ENCODE results near the gene APH1B. TPM values are rescaled to one million over a fixed set of nuclear protein-coding genes. Genes with fewer than 3 reads are reported as not detected.
"Not testable (repeated sequence)": the region's sequence is repeated elsewhere in the genome, so short reads cannot be mapped to it uniquely, and the experiment has no call there.

The APH1B gene
- total RNA-seq, 1 donor, result 22.3 TPM

DNA sequence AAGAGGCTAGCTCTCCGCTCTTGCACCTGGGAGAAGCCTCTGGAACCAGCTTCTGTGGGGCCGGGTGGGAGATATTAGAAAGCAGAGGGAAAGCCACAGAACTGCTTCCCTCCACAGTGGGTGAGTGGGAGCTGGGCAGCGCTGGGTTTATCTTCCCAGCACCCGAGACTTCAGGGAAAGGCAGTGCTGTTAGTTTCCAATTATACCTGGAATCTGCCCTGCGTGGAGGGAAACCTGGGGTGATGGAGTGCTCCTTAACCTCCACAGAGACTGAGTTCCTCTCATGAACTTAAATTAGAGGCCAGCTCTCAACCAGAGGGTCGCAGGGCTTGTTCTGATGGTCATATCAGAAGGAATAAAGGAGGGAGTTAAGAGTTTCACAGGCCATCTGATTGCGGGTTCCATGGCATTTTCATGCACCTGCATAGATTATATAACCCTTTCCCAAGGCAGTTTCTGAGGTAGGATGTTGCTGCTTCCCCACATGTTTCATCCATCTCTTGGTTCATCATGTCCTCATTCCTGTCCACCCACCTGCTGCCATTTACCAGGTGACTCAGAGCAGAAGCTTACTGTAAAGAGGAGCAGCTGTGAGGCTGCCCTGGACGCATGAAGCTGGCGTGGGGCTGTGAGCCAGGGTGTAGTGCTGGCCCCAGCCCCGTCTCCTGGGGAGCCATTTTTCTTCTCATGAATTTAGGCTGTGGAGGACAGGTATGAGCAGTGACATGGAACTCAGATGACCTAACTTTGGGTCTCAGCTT, 61.8 kb downstream of the APH1B start:
- H3K4me3 ChIP-seq (ENCODE audit: low read depth, low read length), result no peak overlapping the region
- no peak for DNase-seq (ENCODE audit: low read depth)
- TF ChIP-seq, protein P1, sequence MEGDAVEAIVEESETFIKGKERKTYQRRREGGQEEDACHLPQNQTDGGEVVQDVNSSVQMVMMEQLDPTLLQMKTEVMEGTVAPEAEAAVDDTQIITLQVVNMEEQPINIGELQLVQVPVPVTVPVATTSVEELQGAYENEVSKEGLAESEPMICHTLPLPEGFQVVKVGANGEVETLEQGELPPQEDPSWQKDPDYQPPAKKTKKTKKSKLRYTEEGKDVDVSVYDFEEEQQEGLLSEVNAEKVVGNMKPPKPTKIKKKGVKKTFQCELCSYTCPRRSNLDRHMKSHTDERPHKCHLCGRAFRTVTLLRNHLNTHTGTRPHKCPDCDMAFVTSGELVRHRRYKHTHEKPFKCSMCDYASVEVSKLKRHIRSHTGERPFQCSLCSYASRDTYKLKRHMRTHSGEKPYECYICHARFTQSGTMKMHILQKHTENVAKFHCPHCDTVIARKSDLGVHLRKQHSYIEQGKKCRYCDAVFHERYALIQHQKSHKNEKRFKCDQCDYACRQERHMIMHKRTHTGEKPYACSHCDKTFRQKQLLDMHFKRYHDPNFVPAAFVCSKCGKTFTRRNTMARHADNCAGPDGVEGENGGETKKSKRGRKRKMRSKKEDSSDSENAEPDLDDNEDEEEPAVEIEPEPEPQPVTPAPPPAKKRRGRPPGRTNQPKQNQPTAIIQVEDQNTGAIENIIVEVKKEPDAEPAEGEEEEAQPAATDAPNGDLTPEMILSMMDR (IDR thresholded peaks at IDR 0.05; ENCODE audit: insufficient read depth, low read length), result no peak

DNA sequence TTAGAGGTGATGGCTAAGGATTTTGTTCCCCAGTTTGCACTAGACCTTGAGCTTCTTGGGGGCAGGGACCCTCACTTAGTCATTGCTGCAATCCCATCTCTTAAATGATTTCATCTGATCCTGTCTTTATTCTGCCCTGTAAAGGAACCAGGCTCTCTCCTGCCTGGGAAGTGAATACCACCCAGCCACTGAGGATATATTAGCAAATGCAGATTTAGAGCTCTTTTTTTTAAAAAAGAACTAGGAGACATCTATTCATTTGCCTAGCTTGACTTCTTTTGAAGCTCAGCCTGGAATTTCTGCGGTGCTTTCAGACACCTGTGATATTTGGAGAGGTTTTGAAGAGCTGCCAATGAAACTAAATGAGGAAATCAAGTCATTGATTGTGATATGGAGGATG, 62.4 kb downstream of the APH1B start:
- H3K4me3 ChIP-seq (ENCODE audit: low read depth, low read length), result no peak overlapping the region
- DNase-seq (ENCODE audit: low read depth), result no peak
- TF ChIP-seq, protein P1 (IDR thresholded peaks at IDR 0.05; ENCODE audit: insufficient read depth, low read length), result no peak

DNA sequence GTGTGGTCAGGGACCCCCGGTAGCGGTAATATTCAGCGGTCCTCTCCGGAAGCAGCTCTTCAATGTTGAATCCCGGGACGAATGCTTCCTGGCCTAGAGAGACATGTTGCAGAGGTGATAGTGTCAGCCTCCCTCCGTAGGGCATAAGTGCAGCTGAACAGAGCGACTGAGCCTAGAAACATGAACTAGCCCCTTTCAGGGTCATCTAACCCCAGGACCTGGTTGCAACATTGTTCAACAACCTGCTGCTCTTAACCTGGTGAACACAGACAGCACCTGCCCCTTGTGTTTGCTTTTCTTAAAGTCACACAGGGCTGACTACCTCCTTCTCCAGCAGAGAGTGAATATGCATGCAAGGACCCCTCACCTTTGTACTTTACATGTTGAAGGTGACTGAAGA, 62.9 kb downstream of the APH1B start:
- no peak for DNase-seq (ENCODE audit: low read depth)
- no peak overlapping the region for H3K4me3 ChIP-seq (ENCODE audit: low read depth, low read length)
- TF ChIP-seq, protein P1 (IDR thresholded peaks at IDR 0.05; ENCODE audit: insufficient read depth, low read length), result no peak

DNA sequence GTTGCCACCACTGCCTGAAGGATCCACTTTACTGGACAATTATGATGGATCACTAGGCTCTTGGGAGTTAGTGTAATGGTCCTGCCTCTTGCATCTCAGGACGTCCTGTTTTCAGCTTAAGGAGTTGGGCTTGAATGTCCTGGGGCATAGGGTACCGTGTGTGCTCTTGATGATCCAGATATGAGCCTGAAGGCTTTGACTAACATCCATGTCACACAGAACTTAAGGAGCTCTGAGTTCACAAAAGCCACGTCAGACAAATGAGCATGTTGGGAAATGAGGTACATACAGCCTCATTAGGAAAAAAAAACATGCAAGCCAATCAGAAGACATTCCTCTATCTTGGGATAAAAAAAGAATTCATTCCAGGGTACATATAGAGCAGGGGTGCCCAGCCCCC, 63.5 kb downstream of the APH1B start:
- TF ChIP-seq, protein P1 (IDR thresholded peaks at IDR 0.05; ENCODE audit: insufficient read depth, low read length), result no peak
- no peak overlapping the region for H3K4me3 ChIP-seq (ENCODE audit: low read depth, low read length)
- DNase-seq (ENCODE audit: low read depth), result no peak

DNA sequence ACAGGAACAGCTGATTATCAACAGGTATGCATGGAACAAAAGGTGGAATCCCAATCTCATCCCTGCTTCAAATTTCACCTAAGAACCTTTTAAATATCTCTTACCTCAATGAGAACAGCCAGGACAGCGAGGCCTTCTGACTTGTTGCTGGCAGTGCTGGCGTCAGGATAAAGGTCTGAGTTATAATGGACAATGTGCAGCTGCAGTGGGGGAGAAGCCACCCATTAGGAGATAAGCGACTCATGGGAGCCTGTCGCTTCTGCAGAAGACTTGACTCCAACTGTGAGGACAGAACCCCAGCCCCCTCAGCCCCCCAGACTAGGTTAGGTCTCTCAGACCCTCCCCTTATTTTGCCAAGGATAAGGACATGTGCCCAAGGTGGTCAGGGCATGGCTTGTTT, 64.5 kb downstream of the APH1B start:
- TF ChIP-seq, protein P1 (IDR thresholded peaks at IDR 0.05; ENCODE audit: insufficient read depth, low read length), result no peak
- DNase-seq (ENCODE audit: low read depth), result no peak

DNA sequence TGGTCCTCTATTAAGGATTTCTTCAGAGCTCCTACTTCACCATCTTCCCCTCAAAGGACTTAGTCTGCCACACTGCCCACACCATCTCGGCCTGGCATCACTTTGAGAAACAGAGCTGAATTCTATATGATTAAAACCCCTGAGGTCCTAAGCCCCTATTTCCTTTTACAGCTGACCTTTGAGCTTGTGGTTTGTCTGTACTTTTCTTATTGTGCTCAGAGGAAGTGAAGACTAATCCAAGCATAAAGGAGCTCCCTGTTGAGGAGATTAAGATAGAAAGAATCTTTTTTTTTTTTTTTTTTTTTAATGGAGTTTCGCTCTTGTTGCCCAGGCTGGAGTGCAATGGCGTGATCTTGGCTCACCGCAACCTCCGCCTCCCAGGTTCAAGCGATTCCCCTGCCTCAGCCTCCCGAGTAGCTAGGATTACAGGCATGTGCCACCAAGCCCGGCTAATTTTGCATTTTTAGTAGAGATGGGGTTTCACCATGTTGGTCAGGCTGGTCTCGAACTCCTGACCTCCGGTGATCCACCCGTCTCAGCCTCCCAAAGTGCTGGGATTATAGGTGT, 65.7 kb downstream of the APH1B start:
- not testable (repeated sequence) for H3K4me3 ChIP-seq (ENCODE audit: low read depth, low read length); DNase-seq (ENCODE audit: low read depth)

More for the DNA sequence above, 64.5 kb downstream of the APH1B start:
- H3K4me3 ChIP-seq (ENCODE audit: low read depth, low read length), result no peak overlapping the region

DNA sequence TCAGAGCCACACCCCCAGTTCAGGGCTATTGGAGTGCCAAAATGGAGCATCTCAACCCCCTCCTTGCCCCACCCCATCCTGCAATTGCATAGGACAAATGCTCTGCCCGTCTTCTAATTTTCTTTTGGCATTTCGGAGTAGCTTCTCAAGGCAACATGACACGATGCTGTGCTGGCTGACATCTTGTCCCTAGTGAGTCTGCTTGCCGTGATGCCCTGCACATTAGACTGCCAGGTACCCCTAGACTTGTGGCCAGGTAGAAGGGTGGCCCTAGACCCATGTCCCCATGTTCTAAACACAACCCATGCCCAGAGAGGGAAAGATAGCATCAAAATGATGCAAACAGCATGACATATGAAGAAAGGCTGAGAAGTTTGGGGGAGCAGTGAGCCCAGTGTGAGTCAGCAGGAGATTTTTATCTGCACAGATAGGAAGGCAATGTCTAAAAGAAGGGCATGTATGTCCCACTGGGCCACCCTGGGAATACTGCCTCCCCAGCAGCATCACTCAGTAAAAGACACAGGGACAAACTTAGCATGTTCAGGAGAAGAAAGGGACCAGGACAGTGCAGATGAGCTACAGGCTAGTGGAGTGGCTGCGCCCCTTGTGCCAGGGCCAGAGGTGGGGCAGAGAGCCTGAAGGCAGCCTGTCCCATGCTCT, 67.5 kb downstream of the APH1B start:
- no peak overlapping the region for H3K4me3 ChIP-seq (ENCODE audit: low read depth, low read length)
- TF ChIP-seq, protein P1 (IDR thresholded peaks at IDR 0.05; ENCODE audit: insufficient read depth, low read length), result no peak
- peak; percentile 56 for DNase-seq (ENCODE audit: low read depth)

All from fibroblast of the aortic adventitia (primary cell).